Kidney (tissue), 14 donors: ENCODE measurements around the gene REEP1. TPM values are rescaled to one million over a fixed set of nuclear protein-coding genes. Genes with fewer than 3 reads are reported as not detected.

Source experiments
- DNase-seq, 5 donors: peaks; one replicate each; pipeline ENCODE4 v3.0.0-alpha.2; 2013 to 2020
- FAIRE-seq: peaks from 2 replicates; lab custom pipeline; 2012; peaks lifted over from hg19 to GRCh38; lab: Jason Lieb, UNC
- H3K27ac ChIP-seq, 2 donors: one replicate each; pipeline ENCODE4 v1.7.0; 2013; ENCODE audit warnings: low read depth in 2 of 2, low read length in 2 of 2, inconsistent platforms in 1 of 2
- H3K27me3 ChIP-seq: one replicate; pipeline ENCODE4 v1.7.1; 2013; ENCODE audit warnings: low read length, inconsistent platforms; ENCODE audit not compliant: control insufficient read depth, insufficient read depth
- H3K36me3 ChIP-seq, 3 donors: one replicate each; pipeline versions ENCODE4 v1.7.0 to v1.7.1; 2013; ENCODE audit warnings: low read length in 3 of 3, control low read depth in 1 of 3, inconsistent platforms in 1 of 3; ENCODE audit not compliant: insufficient read depth in 3 of 3, control insufficient read depth in 2 of 3
- H3K4me1 ChIP-seq, 3 donors: one replicate each; pipeline versions ENCODE4 v1.7.0 to v1.7.1; 2013; ENCODE audit warnings: low read length in 3 of 3, inconsistent platforms in 1 of 3, low read depth in 1 of 3; ENCODE audit not compliant: control insufficient read depth in 2 of 3, insufficient read depth in 2 of 3
- H3K4me3 ChIP-seq, 3 donors: one replicate each; pipeline versions ENCODE4 v1.7.0 to v1.8.1; 2013; ENCODE audit warnings: low read length in 3 of 3, control low read depth in 1 of 3, inconsistent platforms in 1 of 3
- H3K9ac ChIP-seq, 3 donors: one replicate each; pipeline versions ENCODE4 v1.7.0 to v1.7.1; 2013; ENCODE audit warnings: low read length in 3 of 3, control low read depth in 1 of 3, inconsistent platforms in 1 of 3
- H3K9me3 ChIP-seq, 3 donors: one replicate each; pipeline versions ENCODE4 v1.7.0 to v1.7.1; 2013; ENCODE audit warnings: low read length in 3 of 3, control low read depth in 1 of 3, inconsistent platforms in 1 of 3; ENCODE audit not compliant: control insufficient read depth in 2 of 3, insufficient read depth in 1 of 3
- CTCF ChIP-seq: IDR thresholded peaks from 3 replicates; pipeline ENCODE4 v1.5.1; 2012; ENCODE audit warnings: mild to moderate bottlenecking, moderate library complexity, borderline replicate concordance; ENCODE audit not compliant: insufficient read depth; ENCODE audit errors: extremely low read depth
- intact Hi-C: fragments of 100-400 bp; cut with DNase I; formaldehyde crosslinking; loops from one replicate; pipeline ENCODE4 v1.11.1; 2022
- polyA plus RNA-seq: library from polyadenylated mRNA; stranded (reverse); fragments of 350-450 nt; fragmentation: Illumina TruSeq; extraction: RNeasy Lipid Tissue Mini Kit (QIAGEN cat#74804); gene quantifications from one replicate; pipeline ENCODE4 v1.2.3, GENCODE V29; 2014; ENCODE audit warnings: low read depth, low replicate concordance; ENCODE audit not compliant: insufficient read depth
- total RNA-seq: library from RNA; stranded (reverse); fragmentation: NEBNext Ultra II Directional; extraction: Animal tissue kit (Norgen Biotek cat#: 25700); gene quantifications from one replicate; pipeline ENCODE4 v1.2.1, GENCODE V29; 2021
- donor health status: control.
- donor health status: control.
- donor health status: control.
- donor health status: control.
- donor health status: control.
- donor health status: DM: yes; HTN: yes; CAD: no.
- donor health status: Normal renal cell carcinoma (clear cell type).

The REEP1 gene
- total and polyA plus RNA-seq, 2 donors from 2014 or later = 3.3 to 4.3 TPM

- no peak overlapping the region for H3K27ac ChIP-seq
- intact Hi-C loops = no loop called here
- no peaks in the 10 kb centered on the region for H3K36me3 ChIP-seq
- no peak overlapping the region for H3K9ac ChIP-seq
- FAIRE-seq = no peak
- no peaks in the 10 kb centered on the region for H3K9me3 ChIP-seq
- no peaks in the 10 kb centered on the region for H3K27me3 ChIP-seq
- TF ChIP-seq CTCF = no peak
- H3K4me3 ChIP-seq = no peak overlapping the region
- no peak for DNase-seq
- H3K4me1 ChIP-seq = no peaks in the 10 kb centered on the region
Observed at GRCh38 chr2:86291328-86291662, 46.1 kb downstream of the REEP1 start.

GRCh38 chr2:86290596-86291327 lies 46.7 kb downstream of the REEP1 start:
- H3K36me3 ChIP-seq = no peaks in the 10 kb centered on the region
- no peak for TF ChIP-seq CTCF
- FAIRE-seq (no peak), DNase-seq (peak in 3 of 5 donors; percentile 43 to 56 (median 52))
- H3K9me3 ChIP-seq = no peaks in the 10 kb centered on the region
- H3K9ac ChIP-seq = no peak overlapping the region
- H3K4me3 ChIP-seq = no peak overlapping the region
- no peak overlapping the region for H3K27ac ChIP-seq
- H3K4me1 ChIP-seq = no peaks in the 10 kb centered on the region
- H3K27me3 ChIP-seq = no peaks in the 10 kb centered on the region
- intact Hi-C loops = no loop called here

GRCh38 chr2:86286516-86286915 lies 50.9 kb downstream of the REEP1 start:
- H3K27me3 ChIP-seq = no peaks in the 10 kb centered on the region
- FAIRE-seq (no peak), DNase-seq (no peak)
- H3K4me1 ChIP-seq = peaks cover 0 to 11% (median 10%) of the 10 kb centered on the region in 3 donors
- no peak overlapping the region for H3K4me3 ChIP-seq
- TF ChIP-seq CTCF = no peak
- H3K27ac ChIP-seq = no peak overlapping the region
- intact Hi-C loops = no loop called here
- no peaks in the 10 kb centered on the region for H3K36me3 ChIP-seq
- no peak overlapping the region for H3K9ac ChIP-seq
- no peaks in the 10 kb centered on the region for H3K9me3 ChIP-seq
